SU-DHL-6 (cell line): ENCODE results near the gene DDX10.

ENCODE experiments used
- H2AFZ ChIP-seq: fragments of 200-600 bp; sonication (generic); 2 replicates; pipeline ENCODE4 v1.6.1; 2014; ENCODE audit warnings: low read depth, mild to moderate bottlenecking, moderate library complexity, mixed read lengths, antibody characterized with exemption, low read length; ENCODE audit not compliant: severe bottlenecking
- H3F3A ChIP-seq: fragments of 200-600 bp; shearing (Covaris generic); 2 replicates; pipeline ENCODE4 v1.6.0; 2016; ENCODE audit warnings: antibody characterized with exemption, mild to moderate bottlenecking; ENCODE audit not compliant: insufficient read depth
- H3K27ac ChIP-seq: fragments of 200-600 bp; sonication (generic); 2 replicates; pipeline ENCODE4 v1.5.1; 2016; ENCODE audit warnings: low read depth, mild to moderate bottlenecking, low read length, moderate library complexity, mixed read lengths
- H3K27me3 ChIP-seq: fragments of 200-600 bp; sonication (generic), shearing (Covaris generic); 2 replicates; pipeline ENCODE4 v1.6.0; 2014; ENCODE audit warnings: mild to moderate bottlenecking, low read length
- H3K36me3 ChIP-seq: fragments of 200-600 bp; sonication (generic); 2 replicates; pipeline ENCODE4 v1.6.1; 2014; ENCODE audit warnings: mild to moderate bottlenecking, low read length, mixed read lengths
- H3K4me2 ChIP-seq: fragments of 300-600, 200-600 bp; shearing (Covaris generic), sonication (generic); 2 replicates; pipeline ENCODE4 v1.6.0; 2014; ENCODE audit warnings: low read length, low read depth, mild to moderate bottlenecking; ENCODE audit not compliant: poor library complexity, severe bottlenecking
- H3K4me3 ChIP-seq: fragments of 200-600 bp; sonication (generic); 2 replicates; pipeline ENCODE4 v1.5.1; 2014; ENCODE audit warnings: antibody characterized with exemption, low read length, mild to moderate bottlenecking, mixed read lengths; ENCODE audit not compliant: insufficient read depth, poor library complexity, severe bottlenecking
- H3K79me2 ChIP-seq: fragments of 200-600 bp; sonication (generic); 2 replicates; pipeline ENCODE4 v1.6.1; 2014; ENCODE audit warnings: mild to moderate bottlenecking, low read length, moderate library complexity; ENCODE audit not compliant: insufficient read depth
- H3K9ac ChIP-seq: fragments of 200-600 bp; sonication (generic); 2 replicates; pipeline ENCODE4 v1.7.0; 2014; ENCODE audit warnings: mild to moderate bottlenecking, low read length
- H3K9me2 ChIP-seq: fragments of 200-600 bp; sonication (generic); replicated peaks from 2 replicates; pipeline ENCODE4 v1.6.1; 2014; ENCODE audit warnings: low read length; ENCODE audit not compliant: insufficient read depth
- H3K9me3 ChIP-seq: fragments of 200-600 bp; sonication (generic); 2 replicates; pipeline ENCODE4 v1.6.1; 2014; ENCODE audit warnings: low read length, mixed read lengths; ENCODE audit not compliant: insufficient read depth
- H4K20me1 ChIP-seq: fragments of 200-600 bp; sonication (generic); 2 replicates; pipeline ENCODE4 v1.6.1; 2014; ENCODE audit warnings: low read depth, mild to moderate bottlenecking, antibody characterized with exemption, low read length, moderate library complexity, mixed read lengths
- CTCF ChIP-seq: fragments of 200-600 bp; sonication (generic); IDR thresholded peaks from one replicate; pipeline ENCODE4 v1.5.1; 2017; ENCODE audit warnings: antibody characterized with exemption, mild to moderate bottlenecking, low read length, moderate library complexity; ENCODE audit not compliant: insufficient read depth, poor library complexity, severe bottlenecking
- EZH2phosphoT487 ChIP-seq: fragments of 200-600 bp; sonication (generic), shearing (Covaris generic); conservative IDR thresholded peaks from 2 replicates; pipeline ENCODE4 v1.6.1; 2018; ENCODE audit warnings: mild to moderate bottlenecking, antibody characterized with exemption, low read length, moderate library complexity, mixed read lengths

Gene DDX10

DNA sequence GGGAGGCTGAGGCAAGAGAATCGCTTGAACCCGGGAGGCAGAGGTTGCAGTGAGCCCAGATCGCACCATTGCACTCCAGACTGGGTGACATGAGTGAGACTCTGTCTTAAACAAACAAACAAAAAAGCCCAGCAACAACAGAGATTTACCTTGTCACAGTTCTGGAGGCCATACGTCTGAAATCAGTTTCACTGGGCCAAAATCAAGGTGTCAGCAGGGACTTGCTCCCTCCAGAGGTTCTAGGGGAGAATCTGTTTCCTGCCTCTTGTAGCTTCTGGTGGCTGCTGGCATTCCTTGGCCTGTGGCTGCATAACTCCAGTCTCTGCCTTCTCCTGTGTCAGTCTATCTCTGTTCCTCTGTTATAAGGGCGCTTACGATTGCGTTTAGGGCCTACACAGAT lies 1.5 kb downstream of the DDX10 start:
- peak overlapping the region; percentile 77 for H3K9ac ChIP-seq
- H4K20me1 ChIP-seq, result peaks cover 5% of the 10 kb centered on the region; the same call in 1 of the 2 replicates
- no peaks in the 10 kb centered on the region for H3K27me3 ChIP-seq
- no peaks in the 10 kb centered on the region for H3K9me2 ChIP-seq
- no peak overlapping the region for H3K27ac ChIP-seq
- no peaks in the 10 kb centered on the region for H3K36me3 ChIP-seq
- H3K9me3 ChIP-seq, result no peaks in the 10 kb centered on the region
- no peak overlapping the region for H2AFZ ChIP-seq
- H3K4me3 ChIP-seq, result peak overlapping the region; percentile 87
- TF ChIP-seq EZH2phosphoT487, result no peak
- peak overlapping the region; percentile 76 for H3K4me2 ChIP-seq
- peaks cover 65% of the 10 kb centered on the region for H3K79me2 ChIP-seq
- peaks cover 12% of the 10 kb centered on the region; the same call in 1 of the 2 replicates for H3F3A ChIP-seq

- Histone ChIP-seq H4K20me1 (peaks cover 5% of the 10 kb centered on the region; the same call in 1 of the 2 replicates), H3K27ac (no peak overlapping the region), H3K4me3 (no peak overlapping the region), H3K9me2 (no peaks in the 10 kb centered on the region), H3K4me2 (no peak overlapping the region), H3K79me2 (peaks cover 91% of the 10 kb centered on the region), H3K27me3 (no peaks in the 10 kb centered on the region), H3F3A (no peaks in the 10 kb centered on the region), H3K9me3 (no peaks in the 10 kb centered on the region), H3K36me3 (0 out of 2 replicates have a peak, but pooled peaks cover 2% of the 10 kb centered on the region), H3K9ac (no peak overlapping the region), H2AFZ (no peak overlapping the region)
- no peak for TF ChIP-seq EZH2phosphoT487
- TF ChIP-seq CTCF, result no peak
Measured at GRCh38 chr11:108669286-108669685, 4.4 kb downstream of the DDX10 start.

DNA sequence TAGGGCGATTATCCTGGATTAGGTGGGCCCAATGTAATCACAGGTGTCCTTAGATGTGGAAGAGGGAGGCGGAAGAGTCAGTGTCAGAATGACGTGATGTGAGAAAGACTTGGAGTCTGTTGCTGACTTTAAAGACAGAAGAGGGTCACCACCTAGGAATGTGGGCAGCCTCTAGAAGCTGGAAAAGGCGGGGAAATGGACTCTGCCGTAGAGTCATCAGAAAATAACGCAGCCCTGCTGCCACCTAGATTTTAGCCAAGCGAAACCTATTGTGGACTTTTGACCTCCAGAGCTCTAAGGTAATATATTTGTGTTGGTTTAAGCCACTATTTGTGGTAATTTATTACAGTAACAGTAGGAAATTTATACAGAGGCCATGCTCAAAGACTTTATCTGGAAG lies 4.8 kb downstream of the DDX10 start:
- no peak overlapping the region for H2AFZ ChIP-seq
- H3K9me3 ChIP-seq, result no peaks in the 10 kb centered on the region
- H3K4me2 ChIP-seq, result no peak overlapping the region
- no peak overlapping the region for H3K4me3 ChIP-seq
- peaks cover 5% of the 10 kb centered on the region; the same call in 1 of the 2 replicates for H4K20me1 ChIP-seq
- no peak for TF ChIP-seq CTCF
- TF ChIP-seq EZH2phosphoT487, result no peak
- no peak overlapping the region for H3K27ac ChIP-seq
- no peaks in the 10 kb centered on the region for H3F3A ChIP-seq
- H3K36me3 ChIP-seq, result 0 out of 2 replicates have a peak, but pooled peaks cover 2% of the 10 kb centered on the region
- H3K9me2 ChIP-seq, result no peaks in the 10 kb centered on the region
- H3K27me3 ChIP-seq, result no peaks in the 10 kb centered on the region
- peaks cover 91% of the 10 kb centered on the region for H3K79me2 ChIP-seq
- H3K9ac ChIP-seq, result no peak overlapping the region

DNA sequence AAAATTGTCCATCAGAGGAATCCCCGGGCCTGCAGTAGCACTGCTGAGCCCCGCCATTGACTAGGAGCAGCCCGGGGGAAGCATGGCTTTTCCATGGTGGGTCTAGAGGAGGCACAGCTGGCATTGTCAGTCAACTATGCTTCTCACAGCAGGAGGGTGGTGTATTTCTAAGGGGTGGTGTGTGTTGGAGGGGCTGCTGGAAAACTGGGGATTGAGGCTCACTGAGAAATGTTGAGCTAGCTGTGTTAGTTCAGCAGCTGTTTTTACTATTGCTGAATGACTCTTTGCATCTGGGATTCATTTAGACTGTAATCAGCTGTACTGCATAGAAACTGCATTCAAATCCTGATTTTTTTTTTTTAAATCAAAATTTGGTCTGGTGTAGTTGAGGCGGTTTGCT lies 5.6 kb downstream of the DDX10 start:
- TF ChIP-seq CTCF, result no peak
- no peak for TF ChIP-seq EZH2phosphoT487
- H3K9me2 ChIP-seq, result no peaks in the 10 kb centered on the region
- H4K20me1 ChIP-seq, result peaks cover 5% of the 10 kb centered on the region; the same call in 1 of the 2 replicates
- H3K27ac ChIP-seq, result no peak overlapping the region
- H3K9me3 ChIP-seq, result no peaks in the 10 kb centered on the region
- peaks cover 2% of the 10 kb centered on the region; the same call in 1 of the 2 replicates for H3K36me3 ChIP-seq
- H3K9ac ChIP-seq, result no peak overlapping the region
- H3F3A ChIP-seq, result no peaks in the 10 kb centered on the region
- H3K4me2 ChIP-seq, result no peak overlapping the region
- H3K27me3 ChIP-seq, result no peaks in the 10 kb centered on the region
- H3K79me2 ChIP-seq, result peaks cover 85% of the 10 kb centered on the region
- no peak overlapping the region for H2AFZ ChIP-seq
- H3K4me3 ChIP-seq, result no peak overlapping the region
